H7 (cell line): ENCODE measurements around the gene CCDC47. TPM values are rescaled to one million over a fixed set of nuclear protein-coding genes. Genes with fewer than 3 reads are reported as not detected.

Source experiments
- DNase-seq: peaks from one replicate; pipeline ENCODE4 v3.0.0; 2012
- H3K27me3 ChIP-seq: 2 replicates; pipeline ENCODE4 v1.6.0; 2011; ENCODE audit warnings: mild to moderate bottlenecking, low read length; ENCODE audit not compliant: control insufficient read depth, insufficient read depth
- H3K36me3 ChIP-seq: replicated peaks from 2 replicates; pipeline ENCODE4 v1.5.1; 2011; ENCODE audit warnings: low read length; ENCODE audit not compliant: control insufficient read depth, insufficient read depth
- H3K4me3 ChIP-seq: 2 replicates; pipeline ENCODE4 v1.5.1; 2011; ENCODE audit warnings: low read depth, mild to moderate bottlenecking, control low read depth, low read length, moderate library complexity; ENCODE audit not compliant: insufficient read depth
- total RNA-seq: library from RNA; depleted of rRNA; stranded (reverse); fragments of >200 nt; shearing (Covaris generic); gene quantifications from 2 replicates; pipeline ENCODE4 v1.2.3, GENCODE V29; 2014

Gene CCDC47
- total RNA-seq, 1 experiment from 2014 or later: 30.6 TPM

DNA sequence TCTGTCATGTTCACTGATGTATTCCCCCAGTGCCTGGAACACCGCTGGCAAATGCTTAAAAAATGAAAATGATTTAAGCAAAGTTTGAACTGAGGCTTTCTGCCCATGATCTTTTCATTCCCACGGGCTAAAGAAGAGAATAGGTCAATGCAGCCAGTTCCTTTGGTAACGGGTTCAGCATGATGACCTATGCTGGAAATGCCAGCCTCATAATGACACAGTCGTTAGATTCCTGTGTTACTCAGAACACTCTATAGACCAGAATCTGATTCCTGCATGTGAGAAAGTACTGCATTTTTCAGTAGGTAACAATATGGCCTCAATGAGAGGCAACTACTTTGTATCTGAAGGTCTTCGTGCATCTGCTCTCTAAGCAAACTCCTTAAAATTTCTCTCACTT, 54.4 kb downstream of the CCDC47 start:
- DNase-seq: no peak
- Histone ChIP-seq H3K4me3 (no peak overlapping the region), H3K36me3 (no peaks in the 10 kb centered on the region; the same call in none of the 2 replicates), H3K27me3 (no peaks in the 10 kb centered on the region)

DNA sequence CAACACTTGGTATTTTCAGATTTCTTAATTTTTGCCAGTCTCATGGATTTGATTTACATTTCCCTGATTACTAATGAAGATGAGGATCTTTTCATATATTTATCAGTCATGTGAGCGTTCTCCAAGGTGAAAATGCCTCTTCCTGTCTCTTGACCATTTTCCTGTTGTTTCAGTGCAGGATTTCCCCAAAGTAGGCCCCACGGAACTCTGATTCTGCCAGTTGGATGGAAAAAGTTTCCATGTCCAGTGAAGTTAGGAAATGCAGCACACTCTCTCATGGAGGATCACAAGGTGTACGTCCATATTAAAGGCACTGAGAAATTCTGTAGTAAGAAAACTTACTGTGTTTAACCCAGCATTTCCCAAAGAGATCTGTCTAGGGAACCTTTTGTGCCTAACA, 57.0 kb downstream of the CCDC47 start:
- DNase-seq: no peak
- H3K36me3 ChIP-seq: no peaks in the 10 kb centered on the region; the same call in none of the 2 replicates
- H3K27me3 ChIP-seq: no peaks in the 10 kb centered on the region
- H3K4me3 ChIP-seq: no peak overlapping the region

DNA sequence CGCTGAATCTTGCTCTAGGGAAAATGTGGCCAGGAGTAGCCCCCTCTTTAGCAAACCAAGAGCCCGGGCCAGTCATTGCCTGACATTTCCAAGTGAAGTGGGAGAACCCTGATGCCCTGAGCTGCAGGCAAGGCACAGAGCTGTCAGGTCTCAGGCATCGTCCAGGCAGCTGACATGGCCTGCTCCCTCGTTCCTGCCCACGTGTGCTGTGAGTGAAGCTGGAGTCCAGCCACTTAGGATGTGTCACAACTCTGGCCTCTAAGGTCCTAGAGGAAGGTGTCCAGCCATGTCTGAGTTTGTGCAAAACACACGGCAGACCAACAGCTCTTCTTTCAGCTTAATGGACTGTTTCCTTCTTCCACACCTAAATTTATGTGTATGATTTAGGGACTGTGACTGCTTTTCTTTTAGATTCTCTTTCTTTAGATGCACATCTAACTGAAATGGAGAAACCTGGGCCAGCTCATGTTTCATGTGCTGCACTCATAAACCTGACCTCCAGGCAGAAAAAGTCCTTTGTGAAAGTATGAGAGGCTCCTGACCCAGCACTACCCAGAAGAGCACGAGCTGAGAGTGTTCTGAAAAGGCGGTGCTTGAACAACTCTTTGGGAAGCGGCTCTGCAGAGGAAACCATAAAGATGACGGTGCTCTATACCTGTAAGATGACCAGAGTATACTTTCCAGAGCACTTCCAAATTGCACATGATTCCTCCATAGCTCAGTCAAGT, 58.7 kb downstream of the CCDC47 start:
- H3K27me3 ChIP-seq: no peaks in the 10 kb centered on the region
- DNase-seq: no peak
- H3K4me3 ChIP-seq: no peak overlapping the region
- H3K36me3 ChIP-seq: peaks cover 4% of the 10 kb centered on the region

DNA sequence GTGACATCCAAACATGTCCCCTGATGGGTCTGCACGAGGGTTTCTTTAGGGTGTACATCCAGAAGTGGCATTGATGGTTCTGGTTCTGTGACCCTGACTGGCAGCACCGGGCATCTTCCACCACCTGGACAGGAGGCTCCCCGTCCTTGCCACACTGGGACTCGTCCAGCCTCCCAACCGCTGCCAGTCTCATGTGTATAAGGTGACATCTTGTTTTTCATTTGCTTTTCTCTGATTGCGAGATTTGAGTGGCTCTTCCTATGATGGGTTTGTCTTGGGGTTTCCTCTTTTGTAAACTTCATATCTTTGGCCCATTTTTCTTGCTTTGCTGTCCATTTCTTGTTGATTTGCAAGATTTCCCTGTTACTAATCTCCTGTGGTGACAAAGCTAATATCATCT, 64.3 kb downstream of the CCDC47 start:
- DNase-seq: no peak
- no peaks in the 10 kb centered on the region for H3K27me3 ChIP-seq
- peaks cover 10% of the 10 kb centered on the region for H3K36me3 ChIP-seq
- no peak overlapping the region for H3K4me3 ChIP-seq

DNA sequence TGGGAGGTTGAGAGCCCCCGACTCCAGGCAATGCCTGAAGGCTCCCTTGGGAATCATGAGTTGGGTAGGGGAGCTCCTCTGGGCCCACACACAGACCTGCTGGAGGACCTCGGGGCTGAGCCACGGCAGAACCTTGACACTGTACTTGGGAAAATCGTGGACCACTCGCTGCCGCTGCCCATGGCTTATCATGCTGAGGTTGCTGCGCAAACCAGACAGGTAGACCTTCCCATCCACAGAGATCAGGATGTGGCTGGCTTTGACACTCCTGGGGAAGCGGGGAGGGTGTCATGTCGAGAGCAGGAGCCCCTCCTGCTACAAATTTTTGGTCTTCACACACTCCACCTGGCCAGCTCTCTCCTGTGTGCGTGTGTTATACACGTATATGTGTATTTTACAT, 66.2 kb downstream of the CCDC47 start:
- peaks cover 12% of the 10 kb centered on the region for H3K36me3 ChIP-seq
- no peaks in the 10 kb centered on the region for H3K27me3 ChIP-seq
- no peak for DNase-seq
- no peak overlapping the region for H3K4me3 ChIP-seq

DNA sequence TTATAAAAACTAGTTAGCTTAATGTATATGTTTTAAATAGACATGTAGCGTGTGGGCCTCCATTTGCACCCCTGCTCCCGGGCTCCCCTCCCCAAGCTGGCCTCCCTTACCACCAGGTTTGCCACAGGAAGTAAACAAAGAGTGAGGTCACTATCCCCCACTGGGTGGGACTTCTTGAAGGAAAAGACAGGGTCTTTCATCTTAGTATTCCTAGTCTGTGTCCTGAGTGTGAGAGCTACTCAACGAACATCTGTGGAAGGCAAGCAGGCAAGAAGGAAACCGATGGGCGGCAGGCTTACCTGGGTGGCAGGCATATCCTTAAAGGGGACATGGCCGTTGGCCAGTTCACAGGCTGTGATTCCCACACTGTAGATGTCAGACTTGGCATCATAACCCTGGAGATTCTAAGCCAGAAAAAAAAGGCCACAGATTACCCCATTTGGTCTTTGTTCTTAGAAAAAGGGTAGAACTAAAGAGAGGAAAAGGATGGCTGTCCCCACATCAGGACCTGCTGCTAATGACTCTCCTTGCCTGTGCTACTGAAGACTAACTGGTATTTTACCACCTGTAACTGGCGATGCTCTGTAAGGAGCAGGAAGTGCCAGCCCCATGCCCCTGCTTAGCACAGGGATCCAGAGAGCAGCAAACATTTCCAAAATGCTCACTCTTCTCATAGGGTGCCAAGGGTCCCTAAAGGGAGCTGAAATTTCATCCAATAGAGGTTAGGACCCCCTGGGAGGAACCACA, 66.9 kb downstream of the CCDC47 start:
- Histone ChIP-seq H3K4me3 (no peak overlapping the region), H3K27me3 (no peaks in the 10 kb centered on the region), H3K36me3 (peaks cover 12% of the 10 kb centered on the region)
- DNase-seq: no peak

DNA sequence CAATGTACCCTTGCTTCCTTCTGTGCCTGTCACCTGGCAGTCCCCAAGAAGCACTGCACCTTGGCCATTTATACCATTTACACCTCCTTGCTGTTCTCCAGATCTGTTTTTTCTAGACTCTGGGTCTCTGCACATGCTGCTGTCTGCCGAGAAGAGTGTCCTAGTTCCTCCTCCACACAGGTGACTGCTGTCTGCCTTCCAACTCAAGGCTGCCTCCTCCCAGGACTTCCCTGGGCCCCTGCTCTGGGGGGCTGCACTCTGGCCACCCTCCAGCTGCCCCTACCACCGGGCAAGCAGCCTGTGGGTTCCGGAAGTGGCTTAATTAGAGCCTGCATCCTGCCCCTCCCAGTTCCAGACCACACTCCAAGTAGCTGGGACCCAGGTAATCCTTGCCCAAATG, 67.7 kb downstream of the CCDC47 start:
- no peak for DNase-seq
- peaks cover 11% of the 10 kb centered on the region for H3K36me3 ChIP-seq
- no peak overlapping the region for H3K4me3 ChIP-seq
- H3K27me3 ChIP-seq: peaks cover 6% of the 10 kb centered on the region; the same call in 1 of the 2 replicates

DNA sequence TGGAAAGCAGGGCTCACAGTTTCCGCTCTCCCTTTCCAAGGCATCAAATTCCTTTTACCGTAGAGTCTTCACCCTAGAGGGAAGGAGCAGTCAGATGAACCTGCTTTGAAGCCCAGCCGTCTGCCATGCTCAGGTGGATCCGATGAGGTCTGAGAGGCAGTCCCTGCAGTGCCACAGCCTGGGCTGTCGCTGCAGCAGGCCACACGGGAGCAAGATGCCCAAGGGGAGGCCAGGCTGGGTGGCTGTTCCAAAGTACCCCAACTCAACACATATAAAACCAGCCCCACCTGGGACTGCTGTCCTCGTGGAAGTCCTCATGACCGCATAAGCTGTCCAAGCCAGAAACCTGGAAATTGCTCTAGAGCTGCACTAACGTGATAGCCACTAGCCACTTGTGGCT, 68.6 kb downstream of the CCDC47 start:
- Histone ChIP-seq H3K27me3 (peaks cover 6% of the 10 kb centered on the region; the same call in 1 of the 2 replicates), H3K36me3 (peaks cover 9% of the 10 kb centered on the region), H3K4me3 (no peak overlapping the region)
- DNase-seq: peak; percentile 40

DNA sequence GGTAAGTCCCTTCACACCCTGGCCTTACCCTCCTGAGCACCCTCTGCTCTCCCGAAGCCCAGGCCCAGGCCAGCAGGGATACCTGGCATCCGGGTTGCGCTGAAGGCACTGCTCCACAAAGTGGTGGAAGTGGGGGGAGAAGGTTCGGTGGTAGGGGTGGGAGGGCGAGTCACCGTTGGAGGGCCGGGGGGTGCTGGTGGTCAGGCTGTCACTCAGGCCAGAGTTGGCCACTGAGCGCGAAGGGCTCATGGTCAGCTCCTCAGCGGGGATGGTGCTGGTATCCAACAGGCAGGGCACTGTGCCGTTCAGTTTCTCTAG, 69.2 kb downstream of the CCDC47 start:
- H3K27me3 ChIP-seq: peaks cover 6% of the 10 kb centered on the region; the same call in 1 of the 2 replicates
- peak; percentile 36 for DNase-seq

DNA sequence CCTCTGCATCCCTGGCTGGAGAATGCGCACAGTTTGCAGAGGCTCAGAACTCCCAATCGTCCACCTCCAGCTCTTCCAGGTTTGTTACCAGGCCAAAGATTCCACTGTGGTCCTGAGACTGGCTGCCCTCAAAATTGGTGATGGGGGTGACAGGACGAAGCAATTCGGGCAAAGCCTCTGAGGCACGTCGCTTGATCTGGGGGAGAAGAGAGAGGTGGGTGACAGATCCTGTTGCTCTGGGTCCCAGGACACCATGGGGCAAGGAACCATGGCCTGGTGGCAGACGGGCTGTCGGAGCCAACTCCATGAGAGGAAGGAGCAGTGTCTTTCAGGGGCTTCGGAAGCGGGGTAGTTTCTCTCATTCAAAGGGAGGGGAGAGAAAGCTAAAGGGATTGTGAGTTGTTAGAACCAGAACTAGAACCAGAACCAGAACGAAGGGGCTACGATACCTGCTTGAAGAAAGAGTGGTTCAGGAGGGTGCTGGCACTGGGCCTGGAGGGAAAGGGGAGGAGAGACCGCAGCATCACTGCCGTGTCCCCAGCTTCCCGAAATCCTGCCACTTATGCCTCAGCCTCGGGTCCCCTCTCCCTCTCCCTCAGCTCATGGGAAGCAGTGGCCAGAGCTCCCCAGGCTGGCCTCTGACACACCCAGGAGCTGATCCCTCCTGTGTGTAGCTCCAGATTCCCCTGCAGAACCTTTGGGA, 69.7 kb downstream of the CCDC47 start:
- Histone ChIP-seq H3K36me3 (peaks cover 3% of the 10 kb centered on the region), H3K27me3 (peaks cover 6% of the 10 kb centered on the region; the same call in 1 of the 2 replicates), H3K4me3 (no peak overlapping the region)
- no peak for DNase-seq

More for the DNA sequence above, 69.2 kb downstream of the CCDC47 start:
- Histone ChIP-seq H3K36me3 (peaks cover 7% of the 10 kb centered on the region), H3K4me3 (no peak overlapping the region)

DNA sequence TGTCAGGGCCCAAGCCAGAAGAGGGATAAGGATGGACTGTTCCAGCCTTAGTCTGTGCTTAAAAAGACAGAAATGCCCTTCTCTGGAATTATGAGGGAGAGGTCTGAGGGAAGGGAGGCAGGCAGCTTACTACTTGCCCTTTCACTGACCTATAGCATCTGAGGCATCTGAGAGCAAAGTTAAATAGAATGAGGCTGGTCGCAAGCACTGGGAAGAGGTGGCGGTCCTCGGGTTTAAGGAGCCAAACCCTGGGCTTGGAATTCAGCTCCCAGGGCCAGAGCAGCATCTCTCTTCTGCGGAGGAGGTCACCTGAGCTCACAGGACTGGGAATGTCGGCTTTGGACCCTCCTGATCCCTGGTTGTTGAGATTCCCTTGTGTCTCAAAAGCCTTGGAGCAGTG, 70.4 kb downstream of the CCDC47 start:
- H3K4me3 ChIP-seq: no peak overlapping the region
- DNase-seq: no peak
- peaks cover 2% of the 10 kb centered on the region for H3K36me3 ChIP-seq
- peaks cover 6% of the 10 kb centered on the region; the same call in 1 of the 2 replicates for H3K27me3 ChIP-seq

DNA sequence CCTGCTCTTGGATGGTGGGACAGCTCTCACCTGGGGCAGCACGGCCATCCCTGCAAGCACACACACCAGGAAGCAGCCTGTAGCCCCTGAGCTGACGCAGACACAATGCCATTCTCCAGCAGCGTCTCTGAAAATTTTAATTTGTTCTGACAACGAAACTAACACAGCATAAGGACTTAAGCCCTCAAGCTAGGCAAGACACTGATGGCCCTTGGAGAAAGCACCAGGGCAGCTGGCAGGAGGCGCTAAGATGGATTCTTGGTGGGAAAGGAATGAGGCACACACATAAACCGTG, 70.7 kb downstream of the CCDC47 start:
- no peak for DNase-seq
- no peak overlapping the region for H3K4me3 ChIP-seq
- peaks cover 6% of the 10 kb centered on the region; the same call in 1 of the 2 replicates for H3K27me3 ChIP-seq
- peaks cover 2% of the 10 kb centered on the region for H3K36me3 ChIP-seq

DNA sequence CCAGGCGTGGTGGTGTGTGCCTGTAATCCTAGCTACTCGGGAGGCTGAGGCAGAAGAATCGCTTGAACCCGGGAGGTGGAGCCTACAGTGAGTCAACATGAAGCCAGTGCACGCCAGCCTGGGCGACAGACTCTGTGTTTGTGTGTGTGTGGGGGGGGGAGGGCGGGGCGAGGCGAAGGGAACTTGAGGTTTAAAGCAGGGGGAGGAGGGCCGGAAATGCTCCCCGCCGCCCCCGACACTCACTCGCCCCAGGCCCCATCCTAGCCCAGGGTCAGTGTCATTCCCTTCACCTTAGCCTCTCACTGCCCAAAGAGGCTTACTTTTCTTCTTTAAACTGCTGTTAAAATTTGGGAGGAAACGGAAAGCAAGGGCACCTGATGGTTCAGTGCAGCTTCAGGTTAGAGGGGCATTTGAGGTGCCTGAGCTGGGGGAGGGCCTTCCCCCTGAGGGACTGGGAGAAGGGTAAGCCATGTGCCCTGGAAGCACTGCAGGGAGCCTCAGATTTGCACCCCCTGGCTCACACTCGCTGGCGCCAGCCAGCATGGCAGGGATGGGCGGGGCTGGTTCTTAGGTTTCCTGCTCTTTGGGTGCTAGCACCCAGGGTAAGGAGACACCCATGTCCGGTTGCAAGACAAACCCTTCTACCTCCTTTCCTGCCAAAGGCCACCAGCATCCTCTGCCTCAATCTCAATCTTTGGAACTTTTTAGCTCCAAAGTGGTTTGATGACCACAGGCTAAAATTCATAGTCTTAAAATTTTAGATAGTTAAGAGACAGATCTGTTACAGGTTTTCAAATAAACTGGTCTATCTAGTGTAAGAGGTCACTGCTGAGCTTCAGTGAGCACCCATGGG, 71.3 kb downstream of the CCDC47 start:
- peak; percentile 56 for DNase-seq
- Histone ChIP-seq H3K4me3 (no peak overlapping the region), H3K36me3 (peaks cover 4% of the 10 kb centered on the region), H3K27me3 (peaks cover 6% of the 10 kb centered on the region; the same call in 1 of the 2 replicates)

DNA sequence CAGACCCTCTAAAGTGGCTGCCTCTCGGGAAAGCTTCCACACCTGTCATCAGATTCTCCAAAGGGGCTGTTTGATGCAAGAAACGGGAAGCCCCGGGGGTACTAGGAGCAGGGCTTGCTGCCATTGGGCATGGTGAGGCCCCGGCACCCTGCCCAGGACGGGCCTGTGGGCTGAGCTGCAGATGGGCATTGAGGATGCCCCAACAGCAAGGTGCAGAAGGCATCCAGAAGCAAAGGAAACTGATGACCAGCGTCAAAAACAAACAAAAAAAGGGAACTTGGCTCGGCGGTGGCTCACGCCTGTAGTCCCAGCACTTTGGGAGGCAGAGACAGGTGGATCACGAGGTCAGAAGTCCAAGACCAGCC, 72.0 kb downstream of the CCDC47 start:
- Histone ChIP-seq H3K4me3 (peak overlapping the region; percentile 67), H3K36me3 (peaks cover 5% of the 10 kb centered on the region), H3K27me3 (peaks cover 6% of the 10 kb centered on the region; the same call in 1 of the 2 replicates)
- no peak for DNase-seq
